Astrocyte of the cerebellum (primary cell): ENCODE measurements around the gene DMAC2.

Experiments used
- DNase-seq: peaks from one replicate; pipeline ENCODE4 v3.0.0-alpha.2; 2011; ENCODE audit warnings: low read depth
- H3K4me3 ChIP-seq: 2 replicates; pipeline ENCODE4 v1.5.1; 2011; ENCODE audit warnings: mild to moderate bottlenecking, low read depth, low read length, moderate library complexity
- in situ Hi-C: cut with HindIII; loops from 2 replicates; pipeline ENCODE4 v1.10.0; 2017; ENCODE audit warnings: low sequenced_read_pairs
- TF ChIP-seq, protein P1 (sequence below): IDR thresholded peaks from 2 replicates; pipeline ENCODE4 v1.5.1; 2012; ENCODE audit warnings: low read length, low read depth, moderate library complexity, mild to moderate bottlenecking; ENCODE audit errors: missing control alignments

Gene DMAC2

DNA sequence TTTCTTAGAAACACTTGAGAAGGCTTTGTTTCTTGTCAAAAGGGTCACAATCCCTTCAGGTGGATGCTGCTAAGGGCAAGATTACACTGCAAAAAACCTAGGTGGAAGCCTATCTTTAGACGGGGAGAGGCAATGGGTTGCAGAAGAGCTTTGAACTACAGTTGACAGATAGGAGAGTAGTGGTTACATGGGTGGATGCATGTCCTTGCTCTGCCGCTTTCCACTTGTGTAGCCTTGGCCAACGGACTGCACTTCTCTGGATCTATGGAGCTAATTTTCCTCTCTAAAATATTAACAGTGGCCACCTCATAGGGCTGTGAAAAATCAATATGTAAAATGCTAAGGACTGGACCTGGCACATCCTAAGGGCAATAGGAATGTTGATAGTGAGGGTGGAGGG lies 41.1 kb downstream of the DMAC2 start:
- H3K4me3 ChIP-seq: peak overlapping the region; percentile 100
- TF ChIP-seq, protein P1, sequence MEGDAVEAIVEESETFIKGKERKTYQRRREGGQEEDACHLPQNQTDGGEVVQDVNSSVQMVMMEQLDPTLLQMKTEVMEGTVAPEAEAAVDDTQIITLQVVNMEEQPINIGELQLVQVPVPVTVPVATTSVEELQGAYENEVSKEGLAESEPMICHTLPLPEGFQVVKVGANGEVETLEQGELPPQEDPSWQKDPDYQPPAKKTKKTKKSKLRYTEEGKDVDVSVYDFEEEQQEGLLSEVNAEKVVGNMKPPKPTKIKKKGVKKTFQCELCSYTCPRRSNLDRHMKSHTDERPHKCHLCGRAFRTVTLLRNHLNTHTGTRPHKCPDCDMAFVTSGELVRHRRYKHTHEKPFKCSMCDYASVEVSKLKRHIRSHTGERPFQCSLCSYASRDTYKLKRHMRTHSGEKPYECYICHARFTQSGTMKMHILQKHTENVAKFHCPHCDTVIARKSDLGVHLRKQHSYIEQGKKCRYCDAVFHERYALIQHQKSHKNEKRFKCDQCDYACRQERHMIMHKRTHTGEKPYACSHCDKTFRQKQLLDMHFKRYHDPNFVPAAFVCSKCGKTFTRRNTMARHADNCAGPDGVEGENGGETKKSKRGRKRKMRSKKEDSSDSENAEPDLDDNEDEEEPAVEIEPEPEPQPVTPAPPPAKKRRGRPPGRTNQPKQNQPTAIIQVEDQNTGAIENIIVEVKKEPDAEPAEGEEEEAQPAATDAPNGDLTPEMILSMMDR: no peak
- DNase-seq: no peak
- in situ Hi-C loops: no loop called here

DNA sequence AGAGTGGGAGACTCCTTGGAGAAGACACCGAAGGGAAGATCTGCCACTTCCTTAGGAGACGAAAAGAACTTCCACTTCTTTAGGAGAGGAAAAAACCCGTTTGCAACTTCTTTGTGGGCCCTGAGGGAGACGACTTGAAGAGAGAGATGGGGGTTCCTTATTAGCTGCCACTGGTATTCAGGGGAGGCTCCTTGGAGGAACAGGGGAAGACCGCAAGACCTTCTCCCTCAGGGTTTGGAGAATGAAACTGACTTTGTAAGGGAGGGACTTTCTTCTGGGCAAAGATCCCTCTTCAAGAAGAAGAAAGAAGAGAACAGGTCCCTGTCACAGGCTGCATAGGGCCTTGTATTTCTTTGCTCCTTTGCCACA lies 41.7 kb downstream of the DMAC2 start:
- H3K4me3 ChIP-seq: peak overlapping the region; percentile 100
- in situ Hi-C loops: no loop called here
- TF ChIP-seq, protein P1: no peak
- no peak for DNase-seq

DNA sequence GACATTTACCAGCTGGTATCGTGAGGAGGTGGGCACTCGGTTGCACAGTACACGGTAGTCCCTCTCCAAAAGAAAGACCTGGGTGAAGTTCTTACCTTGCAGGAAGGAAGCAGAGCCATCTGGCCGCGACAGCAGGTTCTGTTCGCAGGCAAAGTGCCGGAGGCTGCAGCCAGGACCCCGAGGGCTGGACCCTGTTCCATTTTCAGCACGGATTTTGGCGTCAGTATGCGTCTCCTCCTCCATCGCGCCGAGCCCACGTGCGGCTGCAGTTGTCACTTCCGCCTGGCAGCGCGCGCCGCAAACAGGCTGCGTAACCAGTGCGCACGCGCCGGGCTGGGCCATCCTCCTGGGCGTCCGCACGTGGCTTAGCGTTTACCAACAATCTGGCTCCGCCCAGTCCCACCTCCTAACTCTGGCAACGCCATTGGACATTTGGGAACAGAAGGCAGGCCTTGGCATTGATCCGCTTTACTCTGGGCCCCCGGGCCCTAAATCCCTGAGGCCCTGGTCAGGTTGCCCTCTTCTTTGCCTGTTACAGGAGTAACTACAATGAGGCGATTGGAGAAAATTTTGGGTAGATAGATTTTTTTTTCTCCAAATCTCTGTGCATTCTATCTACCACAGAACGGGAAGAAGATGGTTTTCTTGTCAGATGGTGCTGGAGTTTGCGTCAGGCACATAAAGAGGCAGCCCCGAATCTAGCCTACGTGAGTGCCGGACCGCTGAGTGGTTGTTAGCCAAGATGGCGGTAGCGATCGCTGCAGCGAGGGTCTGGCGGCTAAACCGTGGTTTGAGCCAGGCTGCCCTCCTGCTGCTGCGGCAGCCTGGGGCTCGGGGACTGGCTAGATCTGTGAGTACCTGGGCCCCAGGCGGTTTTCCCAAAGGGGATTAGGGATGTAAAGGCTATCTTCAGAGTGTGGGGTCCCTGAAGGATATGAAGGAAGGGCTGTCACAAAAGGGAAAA lies 42.3 kb downstream of the DMAC2 start, which contains the start of the genes BCKDHA and EXOSC5:
Gene BCKDHA (plus strand): TSS at position 733 of the 964 bp plus-strand sequence. CDS start 10 bp downstream, at position 743.
Gene EXOSC5 (minus strand): TSS at position 274 of the 964 bp plus-strand sequence. CDS start 31 bp downstream, at position 243.
- in situ Hi-C loops: no loop called here
- DNase-seq: peak; percentile 100
- H3K4me3 ChIP-seq: peak within 1 kb of the TSS; percentile 100
- TF ChIP-seq, protein P1: no peak

DNA sequence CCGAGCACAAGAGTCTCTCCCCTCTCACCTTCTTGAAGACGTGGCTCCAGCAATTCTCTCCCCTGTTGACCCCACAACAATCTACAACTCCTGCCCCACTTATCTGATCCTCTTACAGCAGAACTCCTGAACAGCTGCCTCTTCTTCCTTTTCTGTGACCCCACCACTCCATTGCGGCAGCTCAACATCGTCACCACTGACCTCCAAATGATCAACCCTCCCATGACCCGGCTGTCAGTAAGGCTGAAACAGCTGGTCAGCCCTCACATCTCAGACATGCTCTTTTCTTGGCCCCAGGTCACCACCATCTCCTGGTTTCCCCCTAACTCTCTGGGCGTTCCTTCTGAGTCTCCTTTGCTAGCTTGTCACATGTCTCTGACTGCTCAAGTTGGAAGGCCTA lies 44.4 kb downstream of the DMAC2 start:
- in situ Hi-C loops: no loop called here
- no peak overlapping the region for H3K4me3 ChIP-seq
- DNase-seq: no peak
- TF ChIP-seq, protein P1: no peak

DNA sequence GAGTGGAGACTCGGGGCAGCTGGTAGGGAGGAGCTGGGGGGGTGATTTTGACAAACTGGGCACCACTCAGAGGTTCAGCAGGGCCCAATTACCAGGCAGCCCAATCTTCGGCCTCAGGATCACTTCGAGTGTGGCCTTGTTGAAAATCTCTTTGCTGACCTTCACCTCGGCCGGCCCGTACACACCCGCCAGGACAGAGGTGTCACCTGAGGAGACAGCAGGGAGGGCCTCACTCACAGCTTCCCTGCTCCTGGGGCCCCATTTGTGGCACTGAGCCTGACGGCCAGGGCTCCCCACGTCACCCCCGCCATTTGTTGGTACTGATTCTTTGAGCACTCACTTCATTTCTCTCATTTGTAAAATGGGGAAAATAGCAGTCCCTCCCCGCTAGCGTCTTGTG lies 46.9 kb downstream of the DMAC2 start:
- no peak for DNase-seq
- in situ Hi-C loops: no loop called here
- TF ChIP-seq, protein P1: no peak
- H3K4me3 ChIP-seq: no peak overlapping the region

DNA sequence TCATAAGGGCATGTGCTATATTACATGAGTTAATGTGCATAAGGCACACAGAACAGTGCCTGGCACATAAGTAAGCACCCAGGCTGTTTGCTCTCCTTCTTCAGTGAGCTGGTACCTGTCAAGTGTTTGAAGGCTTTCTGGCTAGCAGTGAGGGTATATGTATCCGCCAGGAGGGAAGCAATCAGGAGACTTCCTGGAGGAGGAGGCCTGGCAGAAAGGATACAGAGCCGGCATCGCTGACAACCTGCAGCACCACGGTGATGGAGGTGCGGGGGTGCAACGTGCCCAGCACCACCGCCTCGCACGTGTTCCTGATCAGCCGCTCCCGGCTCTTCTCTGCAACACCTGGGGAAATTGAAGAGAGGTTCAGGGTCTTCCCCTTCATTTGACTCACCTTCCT lies 48.1 kb downstream of the DMAC2 start:
- in situ Hi-C loops: no loop called here
- no peak overlapping the region for H3K4me3 ChIP-seq
- TF ChIP-seq, protein P1: no peak
- DNase-seq: no peak
